ENCODE data around the gene SYNJ1.

Gene SYNJ1

GRCh38 chr21:32592929-32593502 lies 134.8 kb downstream of the SYNJ1 start:
- H3K4me3 ChIP-seq (ENCODE audit: low read depth, low read length) = no peak overlapping the region
- DNase-seq (ENCODE audit: low read depth) = no peak
- no peak for TF ChIP-seq CTCF (IDR thresholded peaks at IDR 0.05; ENCODE audit: control insufficient read depth, extremely low read depth, insufficient read depth)

- TF ChIP-seq CTCF (IDR thresholded peaks at IDR 0.05; ENCODE audit: control insufficient read depth, extremely low read depth, insufficient read depth) = no peak
- DNase-seq (ENCODE audit: low read depth) = no peak
- no peak overlapping the region for H3K4me3 ChIP-seq (ENCODE audit: low read depth, low read length)
These were observed 137.7 kb downstream of the SYNJ1 start for GRCh38 chr21:32590130-32590529.

- no peak for DNase-seq (ENCODE audit: low read depth)
- H3K4me3 ChIP-seq (ENCODE audit: low read depth, low read length) = no peak overlapping the region
- no peak for TF ChIP-seq CTCF (IDR thresholded peaks at IDR 0.05; ENCODE audit: control insufficient read depth, extremely low read depth, insufficient read depth)
These were observed 140.2 kb downstream of the SYNJ1 start for GRCh38 chr21:32587651-32588050.

- H3K4me3 ChIP-seq (ENCODE audit: low read depth, low read length) = no peak overlapping the region
- DNase-seq (ENCODE audit: low read depth) = no peak
- no peak for TF ChIP-seq CTCF (IDR thresholded peaks at IDR 0.05; ENCODE audit: control insufficient read depth, extremely low read depth, insufficient read depth)
These were observed 140.7 kb downstream of the SYNJ1 start for GRCh38 chr21:32587120-32587519.

GRCh38 chr21:32585970-32586369 lies 141.8 kb downstream of the SYNJ1 start:
- no peak for DNase-seq (ENCODE audit: low read depth)
- no peak for TF ChIP-seq CTCF (IDR thresholded peaks at IDR 0.05; ENCODE audit: control insufficient read depth, extremely low read depth, insufficient read depth)
- H3K4me3 ChIP-seq (ENCODE audit: low read depth, low read length) = no peak overlapping the region

GRCh38 chr21:32585042-32585710 lies 142.6 kb downstream of the SYNJ1 start, which contains the start of gene TCP10L:
TSS of gene TCP10L (minus strand) at chr21:32585523. CDS start at chr21:32584304, 1,219 bp downstream.
- H3K4me3 ChIP-seq (ENCODE audit: low read depth, low read length) = no peak within 1 kb of the TSS
- no peak for TF ChIP-seq CTCF (IDR thresholded peaks at IDR 0.05; ENCODE audit: control insufficient read depth, extremely low read depth, insufficient read depth)
- no peak for DNase-seq (ENCODE audit: low read depth)

- DNase-seq (ENCODE audit: low read depth) = no peak
- no peak overlapping the region for H3K4me3 ChIP-seq (ENCODE audit: low read depth, low read length)
- TF ChIP-seq CTCF (IDR thresholded peaks at IDR 0.05; ENCODE audit: control insufficient read depth, extremely low read depth, insufficient read depth) = no peak
These were observed 143.3 kb downstream of the SYNJ1 start for GRCh38 chr21:32584472-32584871.

Measured in LNCaP clone FGC (cell line).